GM12891 (cell line): ENCODE data around the gene ZBTB20.

Experiments used
- POLR2A ChIP-seq: IDR thresholded peaks from 2 replicates; pipeline ENCODE4 v1.6.1; 2011; ENCODE audit warnings: low read depth, low read length, control low read depth
- POLR2AphosphoS5 ChIP-seq: IDR thresholded peaks from 2 replicates; pipeline ENCODE4 v1.6.1; 2011; ENCODE audit warnings: low read depth, low read length, control low read depth
- POU2F2 ChIP-seq: IDR thresholded peaks from 2 replicates; pipeline ENCODE4 v1.6.1; 2011; ENCODE audit warnings: low read depth, mild to moderate bottlenecking, control low read depth, low read length, moderate library complexity
- TAF1 ChIP-seq: IDR thresholded peaks from 2 replicates; pipeline ENCODE4 v1.6.1; 2011; ENCODE audit warnings: low read depth, low read length, control low read depth

- TF ChIP-seq POLR2AphosphoS5 (no peak), POLR2A (no peak), POU2F2 (no peak), TAF1 (no peak)
Measured at GRCh38 chr3:114563720-114564119, 583.4 kb downstream of the ZBTB20 start.
